A549 (cell line): ENCODE data around the gene LACC1. TPM values are rescaled to one million over a fixed set of nuclear protein-coding genes. Genes with fewer than 3 reads are reported as not detected.

ENCODE experiments used
- ATAC-seq, 2 experiments: fragments of 200-7000 bp in 1 of 2; fragments of >200 bp in 1 of 2; cut with Nextera tagmentation in 1 of 2; cut with Tn5 transposase in 1 of 2; 3 replicates each; pipeline versions ENCODE4 v1.8.0 to v1.9.1; 2018 to 2020; ENCODE audit warnings: mild to moderate bottlenecking in 1 of 2, moderate library complexity in 1 of 2
- CTCF ChIA-PET: fragments of 300-600 bp; sonication (Branson Sonifier 250); formaldehyde crosslinking; extraction: SDS; loops from one replicate; lab custom pipeline; 2021; ENCODE audit warnings: antibody characterized with exemption, inconsistent platforms; lab: Yijun Ruan, JAX
- POLR2A ChIA-PET: fragments of 350-600 bp; formaldehyde crosslinking; extraction: SDS; loops from one replicate; lab custom pipeline; 2021; ENCODE audit warnings: antibody characterized with exemption, inconsistent platforms; lab: Yijun Ruan, JAX
- DNase-seq, 2 experiments: peaks; one replicate each; pipeline versions ENCODE4 v3.0.0 to v3.0.0-alpha.2; 2011 to 2016; ENCODE audit warnings: low read depth in 1 of 2, low spot score in 1 of 2
- FAIRE-seq: peaks from 2 replicates; lab custom pipeline; 2011; peaks lifted over from hg19 to GRCh38; lab: Jason Lieb, UNC
- H3K27ac ChIP-seq, 2 experiments: fragments of >200 bp; sonication (Bioruptor Twin); formaldehyde crosslinking; 3 replicates each; pipeline ENCODE4 v1.5.1; 2016 to 2017
- H3K4me1 ChIP-seq: fragments of >200 bp; sonication (Bioruptor Twin); formaldehyde crosslinking; 3 replicates; pipeline ENCODE4 v1.6.1; 2016
- H3K4me2 ChIP-seq: fragments of >200 bp; sonication (Bioruptor Twin); formaldehyde crosslinking; 3 replicates; pipeline ENCODE4 v1.6.1; 2016
- H3K4me3 ChIP-seq: fragments of >200 bp; sonication (Bioruptor Twin); formaldehyde crosslinking; 3 replicates; pipeline ENCODE4 v1.5.1; 2016
- H3K9me3 ChIP-seq: fragments of >200 bp; sonication (Bioruptor Twin); formaldehyde crosslinking; 3 replicates; pipeline ENCODE4 v1.6.1; 2016
- ATOH8 ChIP-seq: fragments of 250-450 bp; sonication (Bioruptor Pico); IDR thresholded peaks from 2 replicates; pipeline ENCODE4 v1.5.0; 2020; ENCODE audit warnings: low read depth, mild to moderate bottlenecking, moderate library complexity
- BHLHE40 ChIP-seq: IDR thresholded peaks from 2 replicates; pipeline ENCODE4 v1.6.1; 2012; ENCODE audit warnings: low read depth, low read length, inconsistent platforms
- CBX8 ChIP-seq: fragments of 200-600 bp; sonication (generic); IDR thresholded peaks from 2 replicates; pipeline ENCODE4 v1.6.1; 2016
- E2F6 ChIP-seq: IDR thresholded peaks from 2 replicates; pipeline ENCODE4 v1.6.1; 2012; ENCODE audit warnings: low read depth, borderline replicate concordance
- ELK1 ChIP-seq: fragments of 150-350 bp; IDR thresholded peaks from 2 replicates; pipeline ENCODE4 v1.6.1; 2014; ENCODE audit warnings: low read depth, mild to moderate bottlenecking, low read length
- ESRRA ChIP-seq: fragments of 150-350 bp; IDR thresholded peaks from 2 replicates; pipeline ENCODE4 v1.6.1; 2014; ENCODE audit warnings: mild to moderate bottlenecking, low read length, borderline replicate concordance
- FOXS1 ChIP-seq: fragments of 250-450 bp; sonication (Bioruptor Pico); IDR thresholded peaks from 2 replicates; pipeline ENCODE4 v1.5.0; 2020; ENCODE audit warnings: mild to moderate bottlenecking, moderate library complexity
- HDAC2 ChIP-seq: fragments of 200-600 bp; sonication (generic); IDR thresholded peaks from 2 replicates; pipeline ENCODE4 v1.6.1; 2016
- HES2 ChIP-seq: fragments of >200 bp; sonication (Bioruptor Twin); formaldehyde crosslinking; IDR thresholded peaks from 2 replicates; pipeline ENCODE4 v1.6.1; 2016
- HEYL ChIP-seq: fragments of 250-450 bp; sonication (Bioruptor Pico); IDR thresholded peaks from 2 replicates; pipeline ENCODE4 v1.8.0; 2021; ENCODE audit warnings: mild to moderate bottlenecking, moderate library complexity
- HOXA7 ChIP-seq: fragments of 250-450 bp; sonication (Bioruptor Pico); IDR thresholded peaks from 2 replicates; pipeline ENCODE4 v1.5.0; 2020; ENCODE audit warnings: mild to moderate bottlenecking, moderate library complexity
- HOXB5 ChIP-seq: fragments of 250-450 bp; sonication (Bioruptor Pico); IDR thresholded peaks from 2 replicates; pipeline ENCODE4 v1.5.0; 2020; ENCODE audit warnings: mild to moderate bottlenecking, moderate library complexity
- JUN ChIP-seq, 2 experiments: fragments of >200 bp; sonication (Bioruptor Twin); formaldehyde crosslinking; IDR thresholded peaks; 2 replicates in 1 of 2; 3 replicates in 1 of 2; pipeline ENCODE4 v1.6.1; 2016 to 2017
- JUNB ChIP-seq: fragments of >200 bp; sonication (Bioruptor Twin); formaldehyde crosslinking; IDR thresholded peaks from 2 replicates; pipeline ENCODE4 v1.6.1; 2016
- KDM1A ChIP-seq: fragments of 200-600 bp; sonication (generic); IDR thresholded peaks from 2 replicates; pipeline ENCODE4 v1.6.1; 2016; ENCODE audit warnings: low read depth, mild to moderate bottlenecking
- KDM5A ChIP-seq: fragments of 200-600 bp; sonication (generic); IDR thresholded peaks from 2 replicates; pipeline ENCODE4 v1.6.1; 2016; ENCODE audit warnings: antibody characterized with exemption, mild to moderate bottlenecking
- MYC ChIP-seq: IDR thresholded peaks from 2 replicates; pipeline ENCODE4 v1.6.1; 2012; ENCODE audit warnings: mild to moderate bottlenecking, inconsistent platforms, low read length, improper control_type of control experiment, borderline replicate concordance
- NPAS2 ChIP-seq: fragments of 250-450 bp; sonication (Bioruptor Pico); IDR thresholded peaks from 2 replicates; pipeline ENCODE4 v1.8.0; 2022; ENCODE audit warnings: mild to moderate bottlenecking, moderate library complexity, borderline replicate concordance
- PHF8 ChIP-seq: fragments of 200-600 bp; sonication (generic); IDR thresholded peaks from 2 replicates; pipeline ENCODE4 v1.6.1; 2016; ENCODE audit warnings: low read depth, mild to moderate bottlenecking, antibody characterized with exemption, moderate library complexity, borderline replicate concordance
- POLR2A ChIP-seq: IDR thresholded peaks from 2 replicates; pipeline ENCODE4 v1.6.1; 2012; ENCODE audit warnings: mild to moderate bottlenecking, low read length
- POLR2AphosphoS2 ChIP-seq: conservative IDR thresholded peaks from 2 replicates; pipeline ENCODE4 v1.6.1; 2012; ENCODE audit warnings: low read length, improper control_type of control experiment, inconsistent platforms
- REST ChIP-seq: fragments of 200-600 bp; sonication (generic); IDR thresholded peaks from 2 replicates; pipeline ENCODE4 v1.6.1; 2016; ENCODE audit warnings: antibody characterized with exemption, mild to moderate bottlenecking, moderate library complexity
- SREBF2 ChIP-seq: fragments of 450-650 bp; IDR thresholded peaks from 2 replicates; pipeline ENCODE4 v1.6.1; 2014; ENCODE audit warnings: mild to moderate bottlenecking, moderate library complexity
- TP53 ChIP-seq: fragments of 250-450 bp; sonication (Bioruptor Pico); IDR thresholded peaks from 2 replicates; pipeline ENCODE4 v1.5.0; 2021; ENCODE audit warnings: mild to moderate bottlenecking, moderate library complexity
- USF2 ChIP-seq: fragments of 450-650 bp; IDR thresholded peaks from 2 replicates; pipeline ENCODE4 v1.6.1; 2014; ENCODE audit warnings: antibody characterized with exemption
- ZFP36 ChIP-seq: fragments of 450-650 bp; IDR thresholded peaks from 2 replicates; pipeline ENCODE4 v1.6.1; 2014; ENCODE audit warnings: borderline replicate concordance; ENCODE audit not compliant: partially characterized antibody
- ZNF302 ChIP-seq: fragments of 250-450 bp; sonication (Bioruptor Pico); IDR thresholded peaks from 2 replicates; pipeline ENCODE4 v1.9.0; 2021; ENCODE audit warnings: inconsistent platforms, mild to moderate bottlenecking, moderate library complexity
- ZSCAN20 ChIP-seq: fragments of 250-450 bp; sonication (Bioruptor Pico); IDR thresholded peaks from 2 replicates; pipeline ENCODE4 v1.8.0; 2022; ENCODE audit warnings: mild to moderate bottlenecking, moderate library complexity
- WGBS: methylation state at CpG from one replicate; pipeline ENCODE4 v1.1.6; 2017; ENCODE audit errors: missing lambda C conversion rate; 5-methylcytosine and 5-hydroxymethylcytosine counted together
- polyA plus RNA-seq, 4 experiments: library from polyadenylated mRNA; depleted of rRNA in 3 of 4; stranded (reverse); fragments of >200 nt; fragmentation: RNase III in 1 of 4; extraction: RNeasy Plus Mini Kit Qiagen cat#74134 plus additional on column Dnase treatment in 1 of 4; gene quantifications; 2 replicates in 3 of 4; 3 replicates in 1 of 4; pipeline ENCODE4 v1.2.3, GENCODE V29; 2011 to 2017

The LACC1 gene
- polyA plus RNA-seq, 2 of the 4 experiments (the other 2 are of a cell fraction) = 2.2 to 4.8 TPM

- no peak for TF ChIP-seq REST
Observed at GRCh38 chr13:43938449-43938848, 58.7 kb downstream of the LACC1 start (continued).

GRCh38 chr13:43939086-43939485 is 59.4 kb downstream of the LACC1 start:
- WGBS = 100% methylated on average over 1 of the region's 1 CpG
- no peak for DNase-seq
- H3K4me2 ChIP-seq = no peak overlapping the region
- H3K4me1 ChIP-seq = peaks cover 4% of the 10 kb centered on the region; the same call in 1 of the 3 replicates
- POLR2A ChIA-PET = no interaction called here
- H3K9me3 ChIP-seq = no peaks in the 10 kb centered on the region
- FAIRE-seq = no peak
- TF ChIP-seq ELK1 (no peak), NPAS2 (CRISPR knock-in tag) (no peak), HOXA7 (no peak), KDM1A (no peak), BHLHE40 (no peak), POLR2AphosphoS2 (no peak), HDAC2 (no peak), HOXB5 (CRISPR knock-in tag) (no peak), CBX8 (no peak), ESRRA (no peak), JUNB (no peak), TP53 (CRISPR knock-in tag) (no peak), E2F6 (no peak)
- ATAC-seq = no peak
- H3K27ac ChIP-seq = no peak overlapping the region
- CTCF ChIA-PET = no interaction called here
- H3K4me3 ChIP-seq = no peak overlapping the region

- Histone ChIP-seq H3K27ac (no peak overlapping the region), H3K4me3 (no peak overlapping the region), H3K4me1 (no peaks in the 10 kb centered on the region), H3K4me2 (no peak overlapping the region), H3K9me3 (0 out of 3 replicates have a peak, but pooled peaks cover under 1% of the 10 kb centered on the region)
- WGBS = 0% methylated on average over 1 of the region's 1 CpG
- ATAC-seq (no peak), FAIRE-seq (no peak), DNase-seq (no peak)
- CTCF ChIA-PET = interaction anchor here (1.2 kb wide), 1 partner anchor 34 kb away, joined by 3 read pairs; no protein-coding TSS in a partner anchor
- POLR2A ChIA-PET = no interaction called here
- TF ChIP-seq FOXS1 (CRISPR knock-in tag) = no peak
- no peak for TF ChIP-seq ZSCAN20 (CRISPR knock-in tag)
- no peak for TF ChIP-seq PHF8
- no peak for TF ChIP-seq HES2
- no peak for TF ChIP-seq ATOH8 (CRISPR knock-in tag)
- no peak for TF ChIP-seq MYC
- no peak for TF ChIP-seq E2F6
- TF ChIP-seq POLR2A = no peak
- no peak for TF ChIP-seq ZFP36
- TF ChIP-seq ZNF302 (CRISPR knock-in tag) = no peak
- TF ChIP-seq USF2 = no peak
- no peak for TF ChIP-seq JUN (IDR thresholded peaks at IDR 0.05)
- no peak for TF ChIP-seq HEYL
- no peak for TF ChIP-seq KDM5A
- TF ChIP-seq SREBF2 = no peak
Observed at GRCh38 chr13:43942286-43942685, 62.6 kb downstream of the LACC1 start.
